Measurements from ENCODE around the gene EDNRA.
"Not testable (repeated sequence)": the region's sequence is repeated elsewhere in the genome, so short reads cannot be mapped to it uniquely, and the experiment has no call there.

The EDNRA gene

GRCh38 chr4:147480891-147481576, at the start of gene EDNRA:
Gene EDNRA (plus strand): TSS chr4:147481097. CDS start chr4:147485682, 4,585 bp downstream.
- peak within 1 kb of the TSS; percentile 82 for H3K27ac ChIP-seq
- H3K4me3 ChIP-seq (ENCODE audit: low read depth, low read length): peak within 1 kb of the TSS; percentile 77
- no peaks in the 10 kb centered on the region for H3K27me3 ChIP-seq (replicated peaks)
- peaks cover 7% of the 10 kb centered on the region for H3K36me3 ChIP-seq (replicated peaks)
- in situ Hi-C loops (cut with HindIII; ENCODE audit: low pct_ligation_motif_present, low sequenced_read_pairs): loop anchor here (10.0 kb wide), 1 partner anchor 376 kb away; no protein-coding TSS in a partner anchor
- TF ChIP-seq, protein P1, sequence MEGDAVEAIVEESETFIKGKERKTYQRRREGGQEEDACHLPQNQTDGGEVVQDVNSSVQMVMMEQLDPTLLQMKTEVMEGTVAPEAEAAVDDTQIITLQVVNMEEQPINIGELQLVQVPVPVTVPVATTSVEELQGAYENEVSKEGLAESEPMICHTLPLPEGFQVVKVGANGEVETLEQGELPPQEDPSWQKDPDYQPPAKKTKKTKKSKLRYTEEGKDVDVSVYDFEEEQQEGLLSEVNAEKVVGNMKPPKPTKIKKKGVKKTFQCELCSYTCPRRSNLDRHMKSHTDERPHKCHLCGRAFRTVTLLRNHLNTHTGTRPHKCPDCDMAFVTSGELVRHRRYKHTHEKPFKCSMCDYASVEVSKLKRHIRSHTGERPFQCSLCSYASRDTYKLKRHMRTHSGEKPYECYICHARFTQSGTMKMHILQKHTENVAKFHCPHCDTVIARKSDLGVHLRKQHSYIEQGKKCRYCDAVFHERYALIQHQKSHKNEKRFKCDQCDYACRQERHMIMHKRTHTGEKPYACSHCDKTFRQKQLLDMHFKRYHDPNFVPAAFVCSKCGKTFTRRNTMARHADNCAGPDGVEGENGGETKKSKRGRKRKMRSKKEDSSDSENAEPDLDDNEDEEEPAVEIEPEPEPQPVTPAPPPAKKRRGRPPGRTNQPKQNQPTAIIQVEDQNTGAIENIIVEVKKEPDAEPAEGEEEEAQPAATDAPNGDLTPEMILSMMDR (IDR thresholded peaks at IDR 0.05; ENCODE audit: low read depth, low read length, missing control alignments): no peak
- DNase-seq: peak; percentile 74

- DNase-seq; H3K36me3 ChIP-seq (replicated peaks); in situ Hi-C loops (cut with HindIII; ENCODE audit: low pct_ligation_motif_present, low sequenced_read_pairs); H3K27me3 ChIP-seq (replicated peaks); H3K27ac ChIP-seq; H3K4me3 ChIP-seq (ENCODE audit: low read depth, low read length): not testable (repeated sequence)
These were observed 46.5 kb upstream of the EDNRA start for GRCh38 chr4:147434370-147434769.

- no peaks in the 10 kb centered on the region for H3K27me3 ChIP-seq (replicated peaks)
- TF ChIP-seq, protein P1 (IDR thresholded peaks at IDR 0.05; ENCODE audit: low read depth, low read length, missing control alignments): no peak
- no peak for DNase-seq
- no peak overlapping the region for H3K4me3 ChIP-seq (ENCODE audit: low read depth, low read length)
- H3K36me3 ChIP-seq (replicated peaks): no peaks in the 10 kb centered on the region
- in situ Hi-C loops (cut with HindIII; ENCODE audit: low pct_ligation_motif_present, low sequenced_read_pairs): no loop called here
- no peak overlapping the region for H3K27ac ChIP-seq
These were observed 40.5 kb upstream of the EDNRA start for GRCh38 chr4:147440442-147440841.

DNA sequence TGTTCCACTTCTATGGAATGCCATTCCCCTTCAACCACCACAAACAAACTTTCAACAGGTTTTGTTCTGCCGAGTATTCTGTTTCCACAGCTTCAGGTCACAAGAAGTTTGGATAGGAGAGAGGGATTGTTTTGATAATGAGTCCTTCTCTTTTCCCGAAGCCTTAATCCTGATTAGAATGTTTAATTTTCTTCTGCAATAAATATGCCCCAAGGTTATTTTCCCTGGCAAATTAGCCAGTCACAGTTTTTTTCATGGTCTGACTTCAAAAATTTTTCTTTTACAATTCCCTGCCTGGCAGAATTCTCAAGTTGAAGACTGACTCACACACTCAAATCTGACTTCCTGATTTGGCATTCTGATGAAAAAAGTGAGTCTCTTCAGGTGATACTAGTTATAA, 33.1 kb upstream of the EDNRA start:
- DNase-seq: no peak
- Histone ChIP-seq H3K4me3 (ENCODE audit: low read depth, low read length) (no peak overlapping the region), H3K27ac (no peak overlapping the region), H3K27me3 (replicated peaks) (no peaks in the 10 kb centered on the region), H3K36me3 (replicated peaks) (no peaks in the 10 kb centered on the region)
- TF ChIP-seq, protein P1 (IDR thresholded peaks at IDR 0.05; ENCODE audit: low read depth, low read length, missing control alignments): no peak
- in situ Hi-C loops (cut with HindIII; ENCODE audit: low pct_ligation_motif_present, low sequenced_read_pairs): no loop called here

GRCh38 chr4:147453561-147454141, 27.2 kb upstream of the EDNRA start:
- no peak overlapping the region for H3K27ac ChIP-seq
- H3K36me3 ChIP-seq (replicated peaks): no peaks in the 10 kb centered on the region
- H3K27me3 ChIP-seq (replicated peaks): no peaks in the 10 kb centered on the region
- in situ Hi-C loops (cut with HindIII; ENCODE audit: low pct_ligation_motif_present, low sequenced_read_pairs): no loop called here
- peak; percentile 38 for DNase-seq
- TF ChIP-seq, protein P1 (IDR thresholded peaks at IDR 0.05; ENCODE audit: low read depth, low read length, missing control alignments): no peak
- H3K4me3 ChIP-seq (ENCODE audit: low read depth, low read length): no peak overlapping the region

DNA sequence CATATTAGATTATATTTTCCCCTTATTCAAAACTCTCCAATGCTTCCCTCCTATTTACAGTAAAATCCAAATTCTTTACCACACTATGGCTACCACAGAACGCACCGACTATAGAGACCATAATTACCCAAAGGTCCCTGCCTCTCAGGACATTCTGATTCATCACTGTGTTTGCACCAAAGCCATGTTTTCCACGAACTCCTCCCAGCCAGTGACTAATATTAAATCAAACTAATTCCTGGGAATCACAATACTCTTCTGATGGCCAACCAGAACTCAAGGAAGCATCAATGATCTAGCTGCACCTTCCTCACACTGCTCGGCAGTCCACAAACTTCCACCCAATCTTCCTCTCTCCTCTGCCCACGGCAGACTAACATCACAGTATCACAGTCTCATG, 24.2 kb upstream of the EDNRA start:
- no peak for DNase-seq
- TF ChIP-seq, protein P1 (IDR thresholded peaks at IDR 0.05; ENCODE audit: low read depth, low read length, missing control alignments): no peak
- no peak overlapping the region for H3K4me3 ChIP-seq (ENCODE audit: low read depth, low read length)
- no peaks in the 10 kb centered on the region for H3K36me3 ChIP-seq (replicated peaks)
- H3K27me3 ChIP-seq (replicated peaks): no peaks in the 10 kb centered on the region
- H3K27ac ChIP-seq: no peak overlapping the region
- in situ Hi-C loops (cut with HindIII; ENCODE audit: low pct_ligation_motif_present, low sequenced_read_pairs): no loop called here

Measured in brain microvascular endothelial cell (primary cell).